MCF 10A (cell line): ENCODE measurements around the gene EXOC4. TPM values are rescaled to one million over a fixed set of nuclear protein-coding genes. Genes with fewer than 3 reads are reported as not detected.

ENCODE experiments used
- BruUV-seq: library from RNA; stranded (reverse); fragments of 400-500 nt; replicated peaks from 2 replicates; lab custom pipeline; 2021; lab: Mats Ljungman, UMichigan
- CTCF ChIA-PET: fragments of 300-600 bp; sonication (Branson Sonifier 250); formaldehyde crosslinking; extraction: SDS; loops from one replicate; lab custom pipeline; 2021; ENCODE audit warnings: antibody characterized with exemption, inconsistent platforms; lab: Yijun Ruan, JAX
- POLR2A ChIA-PET: fragments of 300-600, 350-650 bp; sonication (Branson Sonifier 250); formaldehyde crosslinking; extraction: SDS; loops from one replicate; lab custom pipeline; 2020; ENCODE audit warnings: antibody characterized with exemption, inconsistent platforms; lab: Yijun Ruan, JAX
- DNase-seq: peaks from one replicate; pipeline ENCODE4 v3.0.0-alpha.2; 2018; ENCODE audit not compliant: unreplicated experiment
- H3K27ac Mint-ChIP-seq: one replicate; pipeline ENCODE4 v1.8.0; 2022; ENCODE audit warnings: mild to moderate bottlenecking, low read depth, mixed read lengths; ENCODE audit not compliant: unreplicated experiment
- H3K27me3 Mint-ChIP-seq: one replicate; pipeline ENCODE4 v1.8.0; 2022; ENCODE audit warnings: mixed read lengths; ENCODE audit not compliant: insufficient read depth, unreplicated experiment
- H3K36me3 Mint-ChIP-seq: one replicate; pipeline ENCODE4 v1.8.0; 2022; ENCODE audit warnings: mild to moderate bottlenecking, moderate library complexity, mixed read lengths; ENCODE audit not compliant: insufficient read depth, unreplicated experiment
- H3K4me1 Mint-ChIP-seq: one replicate; pipeline ENCODE4 v1.8.0; 2022; ENCODE audit warnings: mixed read lengths; ENCODE audit not compliant: insufficient read depth, unreplicated experiment
- H3K4me3 Mint-ChIP-seq: one replicate; pipeline ENCODE4 v1.8.0; 2022; ENCODE audit warnings: mild to moderate bottlenecking, moderate library complexity, mixed read lengths; ENCODE audit not compliant: unreplicated experiment
- H3K9me3 Mint-ChIP-seq: one replicate; pipeline ENCODE4 v1.8.0; 2022; ENCODE audit warnings: mixed read lengths; ENCODE audit not compliant: unreplicated experiment
- intact Hi-C: fragments of 100-400 bp; cut with micrococcal nuclease; formaldehyde crosslinking; loops from 2 replicates; pipeline ENCODE4 v1.14.1; 2022
- microRNA-seq: library from miRNA; unstranded; fragments of <30 nt; microRNA quantifications from one replicate; pipeline ENCODE4 v1.2.0, GENCODE V29; 2022
- total RNA-seq: library from RNA; stranded (reverse); gene quantifications from 2 replicates; pipeline ENCODE4 v1.2.3, GENCODE V29; 2022
- TF ChIP-seq, protein P1 (sequence below): fragments of 200-600 bp; IDR thresholded peaks from one replicate; pipeline ENCODE4 v1.8.0; 2022; ENCODE audit warnings: antibody characterized with exemption, mild to moderate bottlenecking; ENCODE audit not compliant: unreplicated experiment

EXOC4 gene
- total RNA-seq, 1 experiment from 2014 or later = 105 TPM

DNA sequence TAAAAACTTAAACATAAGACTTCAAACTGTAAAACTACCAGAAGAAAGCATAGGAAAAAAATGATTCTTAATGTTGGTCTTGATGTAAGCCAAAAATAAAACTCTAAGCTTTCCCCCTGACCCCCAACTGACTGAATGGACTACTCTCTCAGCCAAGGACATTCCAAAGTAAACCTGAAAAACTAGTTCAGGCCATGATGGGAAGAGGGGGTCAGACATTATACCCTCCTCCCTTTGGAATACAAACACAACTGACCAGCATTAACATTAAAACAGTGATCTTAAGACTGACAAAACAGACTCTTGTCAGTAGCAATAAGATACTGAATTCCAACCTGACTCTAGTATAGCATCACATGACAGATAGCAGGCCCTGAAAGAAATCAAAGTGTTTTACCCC, 860.8 kb downstream of the EXOC4 start:
- no peaks in the 10 kb centered on the region for H3K4me1 Mint-ChIP-seq
- TF ChIP-seq, protein P1, sequence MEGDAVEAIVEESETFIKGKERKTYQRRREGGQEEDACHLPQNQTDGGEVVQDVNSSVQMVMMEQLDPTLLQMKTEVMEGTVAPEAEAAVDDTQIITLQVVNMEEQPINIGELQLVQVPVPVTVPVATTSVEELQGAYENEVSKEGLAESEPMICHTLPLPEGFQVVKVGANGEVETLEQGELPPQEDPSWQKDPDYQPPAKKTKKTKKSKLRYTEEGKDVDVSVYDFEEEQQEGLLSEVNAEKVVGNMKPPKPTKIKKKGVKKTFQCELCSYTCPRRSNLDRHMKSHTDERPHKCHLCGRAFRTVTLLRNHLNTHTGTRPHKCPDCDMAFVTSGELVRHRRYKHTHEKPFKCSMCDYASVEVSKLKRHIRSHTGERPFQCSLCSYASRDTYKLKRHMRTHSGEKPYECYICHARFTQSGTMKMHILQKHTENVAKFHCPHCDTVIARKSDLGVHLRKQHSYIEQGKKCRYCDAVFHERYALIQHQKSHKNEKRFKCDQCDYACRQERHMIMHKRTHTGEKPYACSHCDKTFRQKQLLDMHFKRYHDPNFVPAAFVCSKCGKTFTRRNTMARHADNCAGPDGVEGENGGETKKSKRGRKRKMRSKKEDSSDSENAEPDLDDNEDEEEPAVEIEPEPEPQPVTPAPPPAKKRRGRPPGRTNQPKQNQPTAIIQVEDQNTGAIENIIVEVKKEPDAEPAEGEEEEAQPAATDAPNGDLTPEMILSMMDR = no peak
- ChIA-PET POLR2A (no interaction called here), CTCF (no interaction called here)
- no peaks in the 10 kb centered on the region for H3K27me3 Mint-ChIP-seq
- no peaks in the 10 kb centered on the region for H3K36me3 Mint-ChIP-seq
- no peaks in the 10 kb centered on the region for H3K9me3 Mint-ChIP-seq
- H3K4me3 Mint-ChIP-seq = no peak overlapping the region
- no TSS peak for BruUV-seq
- intact Hi-C loops = no loop called here
- DNase-seq = no peak
- no peak overlapping the region for H3K27ac Mint-ChIP-seq

DNA sequence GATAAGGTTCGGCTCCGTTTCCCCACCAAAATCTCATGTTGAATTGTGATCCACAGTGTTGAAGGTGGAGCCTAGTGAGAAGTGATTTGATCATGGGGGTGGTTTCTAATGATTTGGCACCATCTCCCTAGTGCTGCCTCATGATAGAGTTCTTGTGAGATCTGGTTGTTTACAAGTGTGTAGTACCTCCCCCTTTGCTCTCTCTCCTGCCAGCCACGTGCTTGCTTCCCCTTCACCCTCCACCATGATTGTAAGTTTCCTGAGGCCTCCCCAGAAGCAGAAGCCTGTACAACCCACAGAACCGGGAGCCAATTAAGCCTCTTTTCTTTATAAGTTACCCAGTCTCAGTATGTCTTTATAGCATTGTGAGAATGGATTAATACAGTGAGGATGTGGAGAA, 862.1 kb downstream of the EXOC4 start:
- intact Hi-C loops = no loop called here
- ChIA-PET POLR2A (no interaction called here), CTCF (interaction anchor here (0.6 to 1.1 kb wide), 2 partner anchors 18 to 180 kb away, joined by 3 read pairs; no protein-coding TSS in a partner anchor)
- no peaks in the 10 kb centered on the region for H3K36me3 Mint-ChIP-seq
- TF ChIP-seq, protein P1 = no peak
- H3K27ac Mint-ChIP-seq = no peak overlapping the region
- DNase-seq = no peak
- H3K27me3 Mint-ChIP-seq = no peaks in the 10 kb centered on the region
- no TSS peak for BruUV-seq
- no peak overlapping the region for H3K4me3 Mint-ChIP-seq
- H3K4me1 Mint-ChIP-seq = no peaks in the 10 kb centered on the region
- no peaks in the 10 kb centered on the region for H3K9me3 Mint-ChIP-seq

Small RNA genes within 50 kb of the gene (microRNA-seq; reads per million reads assigned to microRNA genes)
- gene MIR6133 = not detected

Other genes starting within 250 kb of the EXOC4 start
- 102 and 126 TPM in 2 replicates for gene CHCHD3, start 171.0 kb upstream of the EXOC4 start, total RNA-seq